B cell (primary cell): ENCODE results near the gene MPZL3. TPM values are rescaled to one million over a fixed set of nuclear protein-coding genes. Genes with fewer than 3 reads are reported as not detected.

Source experiments
- ATAC-seq: fragments of 200-7000 bp; cut with Tn5 transposase; one replicate; pipeline ENCODE4 v1.10.0; 2021; ENCODE audit warnings: low read depth, mild to moderate bottlenecking, moderate number of reproducible peaks, moderate library complexity
- CTCF ChIA-PET: fragments of 350-600 bp; sonication (Branson Sonifier 250); formaldehyde crosslinking; loops from one replicate; lab custom pipeline; 2021; ENCODE audit warnings: antibody characterized with exemption, inconsistent platforms; lab: Charles Lee
- POLR2A ChIA-PET: fragments of 350-600 bp; sonication (Branson Sonifier 250); formaldehyde crosslinking; loops from one replicate; lab custom pipeline; 2021; ENCODE audit warnings: antibody characterized with exemption; lab: Charles Lee
- DNase-seq: peaks from one replicate; pipeline ENCODE4 v3.0.0; 2013
- H2AFZ ChIP-seq: 2 replicates; pipeline ENCODE4 v1.6.1; 2012; ENCODE audit warnings: mild to moderate bottlenecking, low read depth, low read length; ENCODE audit not compliant: insufficient read depth, poor library complexity, severe bottlenecking
- H3K27ac ChIP-seq, 2 donors: 1 replicate in 1 of 2; 2 replicates in 1 of 2; pipeline ENCODE4 v1.5.1; 2012 to 2013; ENCODE audit warnings: low read length in 2 of 2, mild to moderate bottlenecking in 2 of 2, moderate library complexity in 1 of 2
- H3K27me3 ChIP-seq, 4 experiments: fragments of 200-600 bp in 1 of 4; sonication (generic) in 1 of 4; replicated peaks in 1 of 4; 1 replicate in 2 of 4; 2 replicates in 2 of 4; pipeline versions ENCODE4 v1.6.1 to v1.7.0; 2013 to 2016; ENCODE audit warnings: low read length in 3 of 4, mild to moderate bottlenecking in 2 of 4, mixed read lengths in 1 of 4, moderate library complexity in 1 of 4; ENCODE audit not compliant: insufficient read depth in 4 of 4, control insufficient read depth in 3 of 4; ENCODE audit errors: control extremely low read depth in 1 of 4
- H3K36me3 ChIP-seq, 2 experiments: replicated peaks in 1 of 2; 1 replicate in 1 of 2; 2 replicates in 1 of 2; pipeline versions ENCODE4 v1.6.1 to v1.7.1; 2013; ENCODE audit warnings: low read length in 1 of 2; ENCODE audit not compliant: insufficient read depth in 2 of 2, control insufficient read depth in 1 of 2; ENCODE audit errors: control extremely low read depth in 1 of 2, extremely low read depth in 1 of 2
- H3K4me1 ChIP-seq, 2 donors: fragments of 200-600 bp in 1 of 2; sonication (generic) in 1 of 2; 1 replicate in 1 of 2; 2 replicates in 1 of 2; pipeline versions ENCODE4 v1.5.1 to v1.6.1; 2013 to 2017; ENCODE audit warnings: low read length in 2 of 2; ENCODE audit not compliant: control insufficient read depth in 2 of 2, insufficient read depth in 2 of 2
- H3K4me2 ChIP-seq: replicated peaks from 2 replicates; pipeline ENCODE3; 2012; ENCODE audit warnings: mild to moderate bottlenecking, low read depth, low read length; ENCODE audit not compliant: poor library complexity, severe bottlenecking
- H3K4me3 ChIP-seq, 5 experiments: fragments of 200-600 bp in 1 of 5; sonication (generic) in 1 of 5; 1 replicate in 3 of 5; 2 replicates in 2 of 5; pipeline versions ENCODE4 v1.5.1 to v1.7.0; 2011 to 2016; ENCODE audit warnings: low read length in 4 of 5, mild to moderate bottlenecking in 4 of 5, low read depth in 2 of 5, control low read depth in 1 of 5, moderate library complexity in 1 of 5; ENCODE audit not compliant: insufficient read depth in 1 of 5; ENCODE audit errors: control extremely low read depth in 1 of 5, extremely low read depth in 1 of 5
- H3K79me2 ChIP-seq: fragments of 200-600 bp; sonication (generic); one replicate; pipeline ENCODE4 v1.6.0; 2016; ENCODE audit warnings: low read length; ENCODE audit not compliant: control insufficient read depth, insufficient read depth
- H3K9ac ChIP-seq: fragments of 200-600 bp; sonication (generic); 2 replicates; pipeline ENCODE4 v1.6.1; 2017; ENCODE audit warnings: mild to moderate bottlenecking, low read length, moderate library complexity
- H3K9me3 ChIP-seq, 3 donors: one replicate each; pipeline versions ENCODE4 v1.6.1 to v1.7.1; 2013; ENCODE audit warnings: low read length in 2 of 3; ENCODE audit not compliant: control insufficient read depth in 2 of 3, insufficient read depth in 1 of 3; ENCODE audit errors: control extremely low read depth in 1 of 3
- H4K20me1 ChIP-seq: 2 replicates; pipeline ENCODE4 v1.6.0; 2012; ENCODE audit warnings: mild to moderate bottlenecking, low read length; ENCODE audit not compliant: insufficient read depth, control insufficient read depth, poor library complexity, severe bottlenecking
- H3K27ac Mint-ChIP-seq: one replicate; pipeline ENCODE4 v1.8.0; 2021; ENCODE audit warnings: mixed read lengths
- H3K27me3 Mint-ChIP-seq: one replicate; pipeline ENCODE4 v1.8.0; 2021; ENCODE audit warnings: mixed read lengths
- H3K4me1 Mint-ChIP-seq: one replicate; pipeline ENCODE4 v1.8.0; 2021; ENCODE audit warnings: mixed read lengths
- H3K4me3 Mint-ChIP-seq: one replicate; pipeline ENCODE4 v1.8.0; 2021; ENCODE audit warnings: mixed read lengths
- H3K9me3 Mint-ChIP-seq: one replicate; pipeline ENCODE4 v1.8.0; 2022; ENCODE audit warnings: mixed read lengths; ENCODE audit not compliant: insufficient read depth
- EZH2 ChIP-seq: IDR thresholded peaks from 2 replicates; pipeline ENCODE4 v1.6.1; 2012; ENCODE audit warnings: borderline replicate concordance, low read depth, mild to moderate bottlenecking, moderate library complexity, low read length; ENCODE audit not compliant: insufficient read depth, poor library complexity, severe bottlenecking
- WGBS: methylation state at CpG from one replicate; pipeline ENCODE4 v1.1.5; 2013; ENCODE audit warnings: missing lambda C conversion rate; ENCODE audit not compliant: insufficient coverage; 5-methylcytosine and 5-hydroxymethylcytosine counted together
- intact Hi-C: fragments of 100-400 bp; cut with micrococcal nuclease; formaldehyde crosslinking; loops from one replicate; pipeline ENCODE4 v1.10.0; 2022
- polyA plus RNA-seq: library from polyadenylated mRNA; depleted of rRNA; stranded (reverse); fragments of >200 nt; gene quantifications from 2 replicates; pipeline ENCODE4 v1.2.3, GENCODE V29; 2012
- total RNA-seq, 2 donors: library from RNA; stranded (reverse); fragments of 120-200 nt in 1 of 2; gene quantifications; 1 replicate in 1 of 2; 2 replicates in 1 of 2; pipeline versions ENCODE4 v1.2.3 to v1.2.4, GENCODE V29; 2013 to 2022
- TF ChIP-seq, protein P1 (sequence below): fragments of 200-600 bp; IDR thresholded peaks from one replicate; pipeline ENCODE4 v1.8.0; 2022; ENCODE audit warnings: antibody characterized with exemption, mild to moderate bottlenecking

The MPZL3 gene
- total and polyA plus RNA-seq, 2 donors (not counting 1 experiment from before 2014, with no cell fraction given) = 1.4 to 4.2 TPM

DNA sequence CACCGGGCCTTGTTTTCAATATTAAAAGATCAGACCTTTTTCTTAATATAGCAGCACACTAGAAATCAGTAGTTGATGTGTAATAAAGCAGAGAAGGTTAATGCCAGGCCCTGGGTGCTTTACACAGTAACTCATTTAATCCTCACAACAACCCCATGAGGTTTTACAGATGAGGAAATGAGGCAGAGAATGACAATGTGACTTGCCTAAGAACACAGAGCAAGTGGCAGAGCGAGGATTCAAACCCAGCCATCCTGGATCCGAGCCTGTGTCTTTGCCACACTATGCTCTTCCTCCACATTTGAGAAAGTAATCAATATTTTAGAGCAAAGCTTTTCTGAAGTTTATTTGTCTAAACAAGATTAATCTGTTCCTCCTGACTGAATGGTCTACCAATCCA is 34.6 kb downstream of the MPZL3 start:
- no peak overlapping the region for H3K4me2 ChIP-seq
- intact Hi-C loops = no loop called here
- Mint-ChIP-seq H3K27me3 (peaks cover 57% of the 10 kb centered on the region), H3K4me3 (no peak overlapping the region), H3K27ac (no peak overlapping the region), H3K9me3 (no peaks in the 10 kb centered on the region), H3K4me1 (peaks cover 41% of the 10 kb centered on the region)
- no peak overlapping the region for H3K4me3 ChIP-seq
- no peaks in the 10 kb centered on the region for H3K9me3 ChIP-seq
- WGBS = no CpG with 5 or more reads among the region's 3 CpGs
- no peak overlapping the region for H2AFZ ChIP-seq
- H3K79me2 ChIP-seq = no peaks in the 10 kb centered on the region
- no peak overlapping the region for H3K27ac ChIP-seq
- H3K36me3 ChIP-seq = no peaks in the 10 kb centered on the region
- peaks cover 40 to 42% of the 10 kb centered on the region in 2 donors for H3K4me1 ChIP-seq
- POLR2A ChIA-PET = interaction anchor here (0.6 kb wide), 1 partner anchor 14 kb away, joined by 3 read pairs; no protein-coding TSS in a partner anchor
- TF ChIP-seq, protein P1, sequence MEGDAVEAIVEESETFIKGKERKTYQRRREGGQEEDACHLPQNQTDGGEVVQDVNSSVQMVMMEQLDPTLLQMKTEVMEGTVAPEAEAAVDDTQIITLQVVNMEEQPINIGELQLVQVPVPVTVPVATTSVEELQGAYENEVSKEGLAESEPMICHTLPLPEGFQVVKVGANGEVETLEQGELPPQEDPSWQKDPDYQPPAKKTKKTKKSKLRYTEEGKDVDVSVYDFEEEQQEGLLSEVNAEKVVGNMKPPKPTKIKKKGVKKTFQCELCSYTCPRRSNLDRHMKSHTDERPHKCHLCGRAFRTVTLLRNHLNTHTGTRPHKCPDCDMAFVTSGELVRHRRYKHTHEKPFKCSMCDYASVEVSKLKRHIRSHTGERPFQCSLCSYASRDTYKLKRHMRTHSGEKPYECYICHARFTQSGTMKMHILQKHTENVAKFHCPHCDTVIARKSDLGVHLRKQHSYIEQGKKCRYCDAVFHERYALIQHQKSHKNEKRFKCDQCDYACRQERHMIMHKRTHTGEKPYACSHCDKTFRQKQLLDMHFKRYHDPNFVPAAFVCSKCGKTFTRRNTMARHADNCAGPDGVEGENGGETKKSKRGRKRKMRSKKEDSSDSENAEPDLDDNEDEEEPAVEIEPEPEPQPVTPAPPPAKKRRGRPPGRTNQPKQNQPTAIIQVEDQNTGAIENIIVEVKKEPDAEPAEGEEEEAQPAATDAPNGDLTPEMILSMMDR = no peak
- no peak for TF ChIP-seq EZH2
- CTCF ChIA-PET = no interaction called here
- DNase-seq (no peak), ATAC-seq (no peak)
- peaks cover 0 to 43% (median 30%) of the 10 kb centered on the region in 4 experiments for H3K27me3 ChIP-seq
- H4K20me1 ChIP-seq = no peaks in the 10 kb centered on the region
- no peak overlapping the region for H3K9ac ChIP-seq

DNA sequence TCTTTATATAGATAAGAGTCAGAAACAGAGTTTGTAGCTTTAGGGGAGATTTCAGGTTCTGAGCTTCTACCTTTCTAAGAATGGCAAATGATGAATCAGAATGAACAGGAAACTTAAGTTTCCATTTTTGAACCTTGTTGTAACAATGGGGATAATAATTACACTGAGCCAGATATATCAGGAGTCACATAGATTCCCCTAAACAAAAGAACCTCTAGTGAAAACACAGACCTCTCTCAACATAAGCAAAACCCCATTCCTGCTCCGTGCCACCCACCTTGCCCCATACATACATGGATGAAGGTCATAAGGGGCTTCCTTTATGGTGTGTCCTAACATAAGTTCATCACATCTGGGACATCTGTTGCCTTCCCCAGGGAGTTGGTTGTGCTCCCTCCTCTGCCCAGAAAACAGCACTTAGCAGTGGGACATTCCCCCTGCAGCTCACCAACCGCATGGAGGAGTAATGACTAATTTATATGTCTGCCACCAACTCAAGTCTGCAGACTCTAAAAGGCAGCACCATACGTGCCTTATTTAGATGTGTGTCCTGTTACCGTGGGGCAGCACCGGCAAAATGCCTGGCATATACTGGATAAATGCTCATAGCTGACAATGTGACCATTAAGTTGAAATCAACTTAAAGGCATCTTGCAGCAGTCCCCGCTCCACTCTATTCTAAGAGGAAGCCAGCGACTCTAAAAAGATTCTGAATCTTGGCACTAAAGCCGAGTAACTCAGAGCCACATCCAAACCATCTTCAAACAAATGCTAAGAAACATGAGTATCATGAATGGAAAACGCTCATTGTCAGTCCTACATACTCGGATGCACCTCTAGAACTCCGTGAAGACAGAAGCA is 35.3 kb downstream of the MPZL3 start:
- Mint-ChIP-seq H3K9me3 (no peaks in the 10 kb centered on the region), H3K27me3 (peaks cover 51% of the 10 kb centered on the region), H3K4me1 (peaks cover 48% of the 10 kb centered on the region), H3K27ac (no peak overlapping the region), H3K4me3 (peak overlapping the region; percentile 3)
- ChIA-PET POLR2A (interaction anchor here (0.6 kb wide), 1 partner anchor 13 kb away, joined by 3 read pairs; no protein-coding TSS in a partner anchor), CTCF (interaction anchor here (0.9 to 1.2 kb wide), 2 partner anchors 13 to 18 kb away, joined by 3 to 8 read pairs; no protein-coding TSS in a partner anchor)
- no peak overlapping the region for H2AFZ ChIP-seq
- H3K9me3 ChIP-seq = no peaks in the 10 kb centered on the region
- H3K4me1 ChIP-seq = peaks cover 47 to 48% of the 10 kb centered on the region in 2 donors
- no peak overlapping the region for H3K27ac ChIP-seq
- no peak overlapping the region for H3K4me3 ChIP-seq
- no peaks in the 10 kb centered on the region for H4K20me1 ChIP-seq
- H3K27me3 ChIP-seq = peaks cover 0 to 38% (median 29%) of the 10 kb centered on the region in 4 experiments
- no peaks in the 10 kb centered on the region for H3K36me3 ChIP-seq
- no peak overlapping the region for H3K9ac ChIP-seq
- no peak overlapping the region for H3K4me2 ChIP-seq
- DNase-seq = no peak
- no peaks in the 10 kb centered on the region for H3K79me2 ChIP-seq
- no peak for TF ChIP-seq EZH2
- TF ChIP-seq, protein P1 = no peak
- ATAC-seq = no peak
- 35% methylated on average over 5 of the region's 11 CpGs for WGBS
- intact Hi-C loops = no loop called here
